HepG2 (cell line): ENCODE data around the gene ZG16. TPM values are rescaled to one million over a fixed set of nuclear protein-coding genes. Genes with fewer than 3 reads are reported as not detected.

Experiments
- ATAC-seq: fragments of 200-7000 bp; cut with Tn5 transposase; 3 replicates; pipeline ENCODE4 v1.9.1; 2020; ENCODE audit warnings: mild to moderate bottlenecking, moderate library complexity
- BruUV-seq: library from RNA; stranded (reverse); fragments of 400-500 nt; replicated peaks from 2 replicates; lab custom pipeline; 2021; lab: Mats Ljungman, UMichigan
- CTCF ChIA-PET: fragments of 300-600 bp; formaldehyde crosslinking; extraction: SDS; loops from one replicate; lab custom pipeline; 2021; ENCODE audit warnings: low total read pairs, inconsistent platforms, low intra/inter-chr PET ratio; lab: Yijun Ruan, JAX
- POLR2A ChIA-PET: fragments of 350-600 bp; sonication (Branson Sonifier 250); formaldehyde crosslinking; loops from one replicate; lab custom pipeline; 2020; ENCODE audit warnings: antibody characterized with exemption, inconsistent platforms; lab: Yijun Ruan, JAX
- DNase-seq: peaks from one replicate; pipeline ENCODE4 v3.0.0-alpha.2; 2015; ENCODE audit warnings: low spot score
- FAIRE-seq: peaks from 3 replicates; lab custom pipeline; 2011; peaks lifted over from hg19 to GRCh38; lab: Jason Lieb, UNC
- H2AFZ ChIP-seq: one replicate; pipeline ENCODE4 v1.6.1; 2011; ENCODE audit warnings: low read length, inconsistent platforms
- H3K27ac ChIP-seq: fragments of 300-600 bp; 3 replicates; pipeline ENCODE4 v1.8.0; 2011; ENCODE audit warnings: mixed run types, mild to moderate bottlenecking, mixed read lengths, low read length, inconsistent platforms; ENCODE audit not compliant: insufficient read depth; ENCODE audit errors: extremely low read length
- H3K27me3 ChIP-seq, 2 experiments: fragments of 200-600 bp in 1 of 2; 2 replicates in 1 of 2; 3 replicates in 1 of 2; pipeline versions ENCODE4 v1.6.0 to v1.8.0; 2011; ENCODE audit warnings: low read length in 2 of 2, mild to moderate bottlenecking in 2 of 2, moderate library complexity in 2 of 2, inconsistent platforms in 1 of 2; ENCODE audit not compliant: insufficient read depth in 2 of 2, control insufficient read depth in 1 of 2
- H3K36me3 ChIP-seq, 2 experiments: fragments of 200-600 bp in 1 of 2; replicated peaks in 1 of 2; 2 replicates in 1 of 2; 3 replicates in 1 of 2; pipeline versions ENCODE4 v1.5.1 to v1.8.0; 2011; ENCODE audit warnings: low read length in 2 of 2, inconsistent platforms in 1 of 2; ENCODE audit not compliant: insufficient read depth in 2 of 2, control insufficient read depth in 1 of 2
- H3K4me1 ChIP-seq: 2 replicates; pipeline ENCODE4 v1.5.1; 2012; ENCODE audit warnings: low read length, inconsistent platforms; ENCODE audit not compliant: insufficient read depth
- H3K4me2 ChIP-seq: 2 replicates; pipeline ENCODE4 v1.6.0; 2011; ENCODE audit warnings: low read depth, low read length, inconsistent platforms
- H3K4me3 ChIP-seq, 3 experiments: fragments of 200-600 bp in 1 of 3; sonication (generic), shearing (Covaris generic) in 1 of 3; replicated peaks in 1 of 3; 2 replicates each; pipeline ENCODE4 v1.5.1; 2011 to 2016; ENCODE audit warnings: low read length in 3 of 3, inconsistent platforms in 2 of 3, low read depth in 2 of 3, mild to moderate bottlenecking in 2 of 3, control low read depth in 1 of 3, mixed read lengths in 1 of 3; ENCODE audit not compliant: insufficient read depth in 1 of 3
- H3K79me2 ChIP-seq: one replicate; pipeline ENCODE4 v1.6.1; 2011; ENCODE audit warnings: low read length, inconsistent platforms; ENCODE audit not compliant: insufficient read depth
- H3K9ac ChIP-seq: 2 replicates; pipeline ENCODE4 v1.6.0; 2011; ENCODE audit warnings: mild to moderate bottlenecking, low read depth, low read length, inconsistent platforms; ENCODE audit not compliant: insufficient read depth
- H3K9me3 ChIP-seq: 2 replicates; pipeline ENCODE4 v1.5.1; 2012; ENCODE audit warnings: mild to moderate bottlenecking, low read length
- H4K20me1 ChIP-seq: 2 replicates; pipeline ENCODE4 v1.6.0; 2011; ENCODE audit warnings: inconsistent platforms, mild to moderate bottlenecking, low read length, moderate library complexity; ENCODE audit not compliant: insufficient read depth
- ARID2 ChIP-seq: sonication (generic); formaldehyde crosslinking; IDR thresholded peaks from 2 replicates; pipeline ENCODE4 v1.8.1; 2022; ENCODE audit warnings: mild to moderate bottlenecking, missing genetic modification reagents, borderline replicate concordance
- ASH2L ChIP-seq: fragments of 300-600, 200-600 bp; sonication (generic); IDR thresholded peaks from 2 replicates; pipeline ENCODE4 v1.7.0; 2017; ENCODE audit warnings: low read depth, mild to moderate bottlenecking, moderate library complexity, mixed read lengths, low read length; ENCODE audit not compliant: insufficient read length
- FOXO4 ChIP-seq: sonication (generic); formaldehyde crosslinking; conservative IDR thresholded peaks from 2 replicates; pipeline ENCODE4 v1.8.1; 2023; ENCODE audit warnings: missing genetic modification reagents
- HOXA9 ChIP-seq: sonication (generic); formaldehyde crosslinking; IDR thresholded peaks from 2 replicates; pipeline ENCODE4 v1.8.1; 2022; ENCODE audit warnings: missing genetic modification reagents, mild to moderate bottlenecking, moderate library complexity, borderline replicate concordance
- KDM5A ChIP-seq: fragments of 200-600 bp; sonication (generic); IDR thresholded peaks from 2 replicates; pipeline ENCODE4 v1.7.0; 2018; ENCODE audit warnings: antibody characterized with exemption, mild to moderate bottlenecking, low read length, borderline replicate concordance
- KLF16 ChIP-seq, 2 experiments: sonication (generic) in 1 of 2; formaldehyde crosslinking in 1 of 2; IDR thresholded peaks; 2 replicates each; pipeline versions ENCODE4 v1.6.1 to v1.8.0; 2016 to 2023; ENCODE audit warnings: missing genetic modification reagents in 2 of 2, missing compliant biosample characterization in 1 of 2
- NAIF1 ChIP-seq: sonication (generic); formaldehyde crosslinking; IDR thresholded peaks from 2 replicates; pipeline ENCODE4 v1.5.0; 2020; ENCODE audit warnings: mild to moderate bottlenecking, missing genetic modification reagents, borderline replicate concordance
- NFE2L1 ChIP-seq: sonication (generic); formaldehyde crosslinking; IDR thresholded peaks from 2 replicates; pipeline ENCODE4 v1.4.0; 2020; ENCODE audit warnings: missing genetic modification reagents, mild to moderate bottlenecking, borderline replicate concordance
- PAWR ChIP-seq: sonication (generic); formaldehyde crosslinking; IDR thresholded peaks from 2 replicates; pipeline ENCODE4 v1.4.0; 2020; ENCODE audit warnings: missing genetic modification reagents, mild to moderate bottlenecking, borderline replicate concordance
- STAT6 ChIP-seq: sonication (generic); formaldehyde crosslinking; IDR thresholded peaks from 2 replicates; pipeline ENCODE4 v1.4.0; 2020; ENCODE audit warnings: missing genetic modification reagents, mild to moderate bottlenecking, borderline replicate concordance
- TAF1 ChIP-seq: sonication (generic); formaldehyde crosslinking; IDR thresholded peaks from 2 replicates; pipeline ENCODE4 v1.4.0; 2020; ENCODE audit warnings: missing genetic modification reagents
- ZBTB7A ChIP-seq: sonication (generic); formaldehyde crosslinking; IDR thresholded peaks from 2 replicates; pipeline ENCODE4 v1.8.0; 2022; ENCODE audit warnings: mild to moderate bottlenecking, missing genetic modification reagents
- ZBTB8A ChIP-seq: sonication (generic); formaldehyde crosslinking; IDR thresholded peaks from 2 replicates; pipeline ENCODE4 v1.4.0; 2020; ENCODE audit warnings: mild to moderate bottlenecking, low read depth, missing genetic modification reagents, borderline replicate concordance
- ZNF703 ChIP-seq: sonication (generic); formaldehyde crosslinking; IDR thresholded peaks from 2 replicates; pipeline ENCODE4 v1.5.1; 2020; ENCODE audit warnings: missing genetic modification reagents, mild to moderate bottlenecking, moderate library complexity, borderline replicate concordance
- ZNF746 ChIP-seq: sonication (generic); formaldehyde crosslinking; IDR thresholded peaks from 2 replicates; pipeline ENCODE4 v1.8.0; 2022; ENCODE audit warnings: mild to moderate bottlenecking, missing genetic modification reagents
- WGBS: methylation state at CpG from one replicate; pipeline ENCODE4 v1.1.6; 2017; ENCODE audit warnings: low lambda C conversion rate; 5-methylcytosine and 5-hydroxymethylcytosine counted together
- in situ Hi-C: cut with HindIII; loops from 2 replicates; pipeline ENCODE4 v1.10.0; 2017; ENCODE audit warnings: low pct_unique_long_range_greater_than_20kb; ENCODE audit not compliant: extremely low pct_ligation_motif_present
- intact Hi-C: fragments of 100-400 bp; cut with micrococcal nuclease; formaldehyde crosslinking; loops from one replicate; pipeline ENCODE4 v1.10.0; 2022; ENCODE audit not compliant: unreplicated experiment
- polyA plus RNA-seq, 8 experiments: library from polyadenylated mRNA; depleted of rRNA in 3 of 8; stranded (reverse) in 7 of 8; unstranded in 1 of 8; fragments of >200 nt; fragmentation: Illumina TruSeq in 4 of 8; extraction: Trizol in 4 of 8; gene quantifications; 2 replicates each; pipeline versions ENCODE4 v1.2.1 to v1.2.3, GENCODE V29; 2011 to 2016; ENCODE audit warnings: low read depth in 4 of 8, missing spikeins in 1 of 8, mixed read lengths in 1 of 8; ENCODE audit not compliant: insufficient read depth in 1 of 8
- total RNA-seq, 5 experiments: library from RNA; depleted of rRNA; stranded (reverse); fragments of >200 nt; fragmentation: Illumina TruSeq; extraction: Trizol; gene quantifications; 2 replicates each; pipeline ENCODE4 v1.2.3, GENCODE V29; 2016; ENCODE audit warnings: low read depth in 1 of 5

Gene ZG16
- total and polyA plus RNA-seq, 2 of the 13 experiments (the other 11 are each of a cell fraction or from before 2014, with no cell fraction given): 0.04 to 0.07 TPM

- WGBS: under 1% methylated on average over 27 of the region's 31 CpGs
- Histone ChIP-seq H4K20me1 (no peaks in the 10 kb centered on the region), H3K4me1 (peaks cover 59% of the 10 kb centered on the region), H3K4me2 (peak overlapping the region; percentile 92), H3K27ac (peak overlapping the region; percentile 60), H3K36me3 (peaks cover 0 to 8% of the 10 kb centered on the region in 2 experiments; a peak in 4 of 5 replicates), H3K79me2 (peaks cover 56% of the 10 kb centered on the region), H2AFZ (no peak overlapping the region), H3K9ac (peak overlapping the region; percentile 80), H3K9me3 (no peaks in the 10 kb centered on the region), H3K27me3 (no peaks in the 10 kb centered on the region; a peak in 1 of 5 replicates), H3K4me3 (peak overlapping the region; percentile 77 to 97 (median 84))
- in situ Hi-C loops (no loop called here), intact Hi-C loops (loop anchor here (1.0 to 5.0 kb wide), 2 partner anchors 14 to 54 kb away; no protein-coding TSS in a partner anchor)
- TSS peak; percentile 72 for BruUV-seq
- ATAC-seq: peak; percentile 45
- CTCF ChIA-PET: interaction anchor here (0.8 to 1.7 kb wide), 3 partner anchors 25 to 62 kb away, joined by 3 to 4 read pairs (median 3); partner anchors contain the start of gene PAGR1
- no peak for DNase-seq
- FAIRE-seq: no peak
- POLR2A ChIA-PET: interaction anchor here (0.6 to 4.0 kb wide), 20 partner anchors 12 to 274 kb away, joined by 3 to 37 read pairs (median 10); partner anchors contain the start of genes ALDOA, ASPHD1, MAZ and MVP
- TF ChIP-seq ARID2 (CRISPR knock-in tag): peak; percentile 4; the same call in 1 of the 2 replicates
- peak in 1 of 2 experiments; percentile 25; a peak in 1 of 4 replicates for TF ChIP-seq KLF16 (CRISPR knock-in tag; IDR thresholded peaks at IDR 0.05)
- TF ChIP-seq ASH2L: peak; percentile 88
- TF ChIP-seq TAF1 (CRISPR knock-in tag): no peak
- 0 out of 2 replicates have a peak, but pooled peaks have one; percentile 4 for TF ChIP-seq NAIF1 (CRISPR knock-in tag)
- no peak for TF ChIP-seq ZNF746
- no peak for TF ChIP-seq PAWR (CRISPR knock-in tag)
- 0 out of 2 replicates have a peak, but pooled peaks have one; percentile 10 for TF ChIP-seq NFE2L1
- TF ChIP-seq ZBTB8A (CRISPR knock-in tag): no peak
- no peak for TF ChIP-seq FOXO4 (CRISPR knock-in tag)
- TF ChIP-seq ZBTB7A: 0 out of 2 replicates have a peak, but pooled peaks have one; percentile 38
- TF ChIP-seq ZNF703 (CRISPR knock-in tag): 0 out of 2 replicates have a peak, but pooled peaks have one; percentile 45
- TF ChIP-seq KDM5A: peak; percentile 80
- TF ChIP-seq HOXA9: peak; percentile 12; the same call in 1 of the 2 replicates
- 0 out of 2 replicates have a peak, but pooled peaks have one; percentile 1 for TF ChIP-seq STAT6
These were observed 13.1 kb downstream of the ZG16 start for GRCh38 chr16:29790949-29791844.
